ENCODE results near the gene KRTAP10-10. TPM values are rescaled to one million over a fixed set of nuclear protein-coding genes. Genes with fewer than 3 reads are reported as not detected.

KRTAP10-10 gene
- total RNA-seq, 2 donors from 2014 or later = not detected

DNA sequence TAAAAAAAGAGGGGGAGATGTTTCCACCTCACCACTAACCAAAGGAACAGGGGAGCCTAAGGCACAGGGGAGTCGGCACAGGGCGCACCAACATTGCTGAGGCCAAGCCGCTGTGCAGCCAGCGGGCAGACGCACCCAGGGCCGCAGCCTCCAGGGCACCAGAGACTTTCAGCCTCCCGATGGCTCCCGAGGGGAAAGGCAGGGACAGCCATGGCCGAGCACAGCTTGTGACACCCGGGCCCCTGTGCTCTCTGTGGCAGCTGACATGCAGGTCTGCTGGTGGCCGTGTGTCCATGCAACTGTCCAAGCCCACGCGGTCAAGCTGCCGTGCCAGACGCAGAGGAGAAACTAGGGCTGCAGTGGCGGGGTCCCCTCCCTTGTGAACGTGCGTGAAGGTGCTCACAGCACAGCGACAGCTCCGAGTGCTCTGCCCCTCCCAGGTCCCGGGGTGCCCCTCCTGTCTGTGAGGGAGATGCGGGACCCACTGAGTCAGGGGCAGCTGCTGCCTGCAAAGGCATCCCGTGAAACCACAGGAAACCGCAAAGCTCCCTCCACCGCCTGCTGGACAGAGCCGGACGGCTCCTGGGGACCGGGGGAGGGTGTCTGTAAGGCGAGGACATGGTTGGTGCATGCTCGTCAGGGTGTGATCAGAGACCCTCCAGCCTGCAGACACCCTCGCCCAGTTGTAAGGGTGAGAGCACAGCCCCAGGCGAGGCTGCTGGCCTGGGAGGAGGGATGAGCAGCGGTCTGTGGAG, 11.6 kb downstream of the KRTAP10-10 start:
- Histone ChIP-seq H3K27me3 (no peaks in the 10 kb centered on the region), H3K9me3 (no peaks in the 10 kb centered on the region), H3K27ac (no peak overlapping the region), H3K36me3 (replicated peaks in 1 of 2; ENCODE audit: insufficient read depth in 1 of 2, low read depth in 2 of 2) (no peaks in the 10 kb centered on the region), H3K4me3 (no peak overlapping the region), H3K4me1 (no peaks in the 10 kb centered on the region)
- TF ChIP-seq POLR2A (IDR thresholded peaks at IDR 0.05) = no peak
- TF ChIP-seq, protein P1, sequence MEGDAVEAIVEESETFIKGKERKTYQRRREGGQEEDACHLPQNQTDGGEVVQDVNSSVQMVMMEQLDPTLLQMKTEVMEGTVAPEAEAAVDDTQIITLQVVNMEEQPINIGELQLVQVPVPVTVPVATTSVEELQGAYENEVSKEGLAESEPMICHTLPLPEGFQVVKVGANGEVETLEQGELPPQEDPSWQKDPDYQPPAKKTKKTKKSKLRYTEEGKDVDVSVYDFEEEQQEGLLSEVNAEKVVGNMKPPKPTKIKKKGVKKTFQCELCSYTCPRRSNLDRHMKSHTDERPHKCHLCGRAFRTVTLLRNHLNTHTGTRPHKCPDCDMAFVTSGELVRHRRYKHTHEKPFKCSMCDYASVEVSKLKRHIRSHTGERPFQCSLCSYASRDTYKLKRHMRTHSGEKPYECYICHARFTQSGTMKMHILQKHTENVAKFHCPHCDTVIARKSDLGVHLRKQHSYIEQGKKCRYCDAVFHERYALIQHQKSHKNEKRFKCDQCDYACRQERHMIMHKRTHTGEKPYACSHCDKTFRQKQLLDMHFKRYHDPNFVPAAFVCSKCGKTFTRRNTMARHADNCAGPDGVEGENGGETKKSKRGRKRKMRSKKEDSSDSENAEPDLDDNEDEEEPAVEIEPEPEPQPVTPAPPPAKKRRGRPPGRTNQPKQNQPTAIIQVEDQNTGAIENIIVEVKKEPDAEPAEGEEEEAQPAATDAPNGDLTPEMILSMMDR (IDR thresholded peaks at IDR 0.05) = no peak
- intact Hi-C loops (cut with DNase I) = no loop called here
- 63 to 70% methylated on average over 16 to 33 of the region's 33 CpGs for WGBS, 2 donors
- DNase-seq = no peak
- ATAC-seq = no peak

DNA sequence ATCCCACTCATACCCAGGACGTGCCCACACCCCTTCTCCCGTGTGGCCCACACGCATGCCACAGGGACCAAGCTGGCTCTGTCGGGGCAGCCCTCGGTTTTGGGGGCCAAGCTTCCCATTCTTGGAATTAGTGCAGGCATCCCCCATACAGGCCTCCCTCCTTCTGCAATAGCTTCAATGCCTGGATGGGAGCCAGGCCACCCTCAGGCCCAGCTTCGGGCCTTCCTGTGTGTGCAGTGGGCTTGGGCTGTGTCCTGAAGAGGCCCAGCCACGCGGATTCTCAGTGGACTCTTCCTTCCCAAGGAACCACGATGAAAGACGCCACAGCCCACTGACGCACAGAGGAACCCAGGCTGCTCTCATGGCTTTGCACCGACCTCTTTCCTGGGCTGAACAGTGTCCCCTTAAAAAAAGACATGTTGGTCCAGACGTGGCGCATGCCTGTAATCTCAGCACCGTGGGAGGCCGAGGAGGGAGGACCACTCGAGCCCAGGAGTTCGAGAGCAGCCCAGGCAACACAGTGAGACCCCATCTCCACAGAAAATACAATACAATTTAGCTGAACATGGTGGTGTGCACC, 12.5 kb downstream of the KRTAP10-10 start:
- no peaks in the 10 kb centered on the region for H3K4me1 ChIP-seq

DNA sequence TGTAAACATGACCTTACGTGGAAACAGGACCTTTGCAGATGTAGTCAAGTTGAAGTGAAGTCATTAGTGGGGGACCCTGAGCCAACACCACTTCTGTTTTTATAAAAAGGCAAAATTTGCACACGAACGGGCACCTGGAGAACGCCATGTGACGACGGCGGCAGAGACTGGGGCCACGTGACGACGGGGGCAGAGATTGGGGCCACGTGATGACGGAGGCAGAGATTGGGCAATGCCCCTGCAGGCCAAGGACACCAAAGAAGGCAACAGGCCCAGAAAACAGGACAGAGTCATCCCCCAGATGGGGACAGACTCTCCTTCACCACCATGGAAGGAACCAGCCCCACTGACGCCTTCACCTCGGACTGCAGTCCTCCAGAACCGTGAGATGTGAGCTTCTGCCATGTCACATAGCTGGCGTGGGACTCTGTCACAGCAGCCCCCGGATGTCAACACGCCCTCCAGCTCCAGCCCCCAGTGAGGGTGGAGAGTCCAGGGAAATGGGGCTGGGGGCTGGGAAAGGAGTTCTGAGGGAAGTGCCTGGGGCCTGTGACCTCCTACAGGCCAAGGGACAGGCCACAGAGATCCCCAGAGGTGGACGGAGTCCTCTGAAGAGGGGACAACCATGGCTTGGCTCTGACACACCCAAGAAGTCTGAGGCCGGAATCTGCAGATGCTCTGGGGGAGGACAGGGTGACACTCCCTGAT, 13.3 kb downstream of the KRTAP10-10 start:
- Histone ChIP-seq H3K9me3 (no peaks in the 10 kb centered on the region), H3K27ac (no peak overlapping the region), H3K27me3 (no peaks in the 10 kb centered on the region), H3K4me3 (no peak overlapping the region), H3K36me3 (replicated peaks in 1 of 2; ENCODE audit: insufficient read depth in 1 of 2, low read depth in 2 of 2) (no peaks in the 10 kb centered on the region), H3K4me1 (no peaks in the 10 kb centered on the region)
- WGBS, 2 donors = 73 to 74% methylated on average over 19 to 20 of the region's 20 CpGs
- ATAC-seq (no peak), DNase-seq (no peak)
- intact Hi-C loops (cut with DNase I) = no loop called here
- no peak for TF ChIP-seq POLR2A (IDR thresholded peaks at IDR 0.05)
- TF ChIP-seq, protein P1 (IDR thresholded peaks at IDR 0.05) = no peak

More for the DNA sequence above, 12.5 kb downstream of the KRTAP10-10 start:
- no peaks in the 10 kb centered on the region for H3K9me3 ChIP-seq
- TF ChIP-seq POLR2A (IDR thresholded peaks at IDR 0.05) = no peak
- TF ChIP-seq, protein P1 (IDR thresholded peaks at IDR 0.05) = no peak
- H3K27me3 ChIP-seq = no peaks in the 10 kb centered on the region
- DNase-seq (no peak), ATAC-seq (no peak)
- H3K27ac ChIP-seq = no peak overlapping the region
- intact Hi-C loops (cut with DNase I) = no loop called here
- no peaks in the 10 kb centered on the region for H3K36me3 ChIP-seq (replicated peaks in 1 of 2; ENCODE audit: insufficient read depth in 1 of 2, low read depth in 2 of 2)
- H3K4me3 ChIP-seq = no peak overlapping the region
- WGBS, 2 donors = 72 to 81% methylated on average over 14 to 18 of the region's 18 CpGs

DNA sequence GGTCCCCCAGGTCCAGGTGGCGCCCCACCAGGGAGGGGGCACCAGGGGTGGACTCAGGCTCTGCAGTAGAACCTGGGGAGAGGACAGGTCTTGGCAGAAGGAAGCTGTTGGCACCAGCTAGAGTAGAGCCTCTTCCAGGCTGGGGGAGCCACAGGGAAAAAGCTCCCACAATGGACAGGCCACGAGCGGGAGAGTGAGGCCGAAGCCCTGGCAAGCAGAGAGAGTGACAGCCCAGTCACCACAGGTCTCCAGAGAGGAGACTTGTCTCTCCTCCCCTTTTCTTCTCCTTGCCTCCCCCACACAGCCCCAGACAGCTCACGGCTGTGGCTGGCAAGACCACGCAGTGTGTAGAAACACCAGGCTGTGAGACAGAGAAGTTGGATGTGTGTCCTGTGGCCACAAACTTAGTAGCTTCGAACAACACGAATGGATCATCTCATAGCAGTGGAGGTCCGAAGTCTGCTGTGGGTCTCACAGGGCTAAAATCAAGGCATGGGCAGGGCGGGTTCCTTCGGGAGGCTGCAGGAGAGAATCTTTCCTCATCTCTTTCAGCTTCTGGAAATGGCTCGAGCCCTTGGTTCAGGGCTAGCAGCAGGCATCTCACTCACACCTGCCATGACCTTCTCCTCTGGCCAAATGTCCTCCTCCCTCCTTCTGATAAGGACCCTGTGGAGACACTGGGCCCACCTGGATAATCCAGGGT, 14.0 kb downstream of the KRTAP10-10 start:
- H3K9me3 ChIP-seq = peaks cover 0 to 2% (median 0%) of the 10 kb centered on the region in 3 donors
- DNase-seq = no peak
- H3K4me3 ChIP-seq = no peak overlapping the region
- no peaks in the 10 kb centered on the region for H3K36me3 ChIP-seq (replicated peaks in 1 of 2; ENCODE audit: insufficient read depth in 1 of 2, low read depth in 2 of 2)
- TF ChIP-seq, protein P1 (IDR thresholded peaks at IDR 0.05) = no peak
- TF ChIP-seq POLR2A (IDR thresholded peaks at IDR 0.05) = no peak
- H3K27me3 ChIP-seq = no peaks in the 10 kb centered on the region
- WGBS, 2 donors = 73 to 76% methylated on average over 10 to 12 of the region's 12 CpGs
- intact Hi-C loops (cut with DNase I) = no loop called here
- H3K27ac ChIP-seq = no peak overlapping the region
- H3K4me1 ChIP-seq = no peaks in the 10 kb centered on the region
- ATAC-seq = no peak

All from body of pancreas (tissue), 4 donors.